ENCODE measurements around the gene TIMM17A.

- TF ChIP-seq CTCF (IDR thresholded peaks at IDR 0.05; ENCODE audit: borderline replicate concordance, extremely low read depth, low read length, poor library complexity, severe bottlenecking), result no peak
- no peak for TF ChIP-seq EZH2 (IDR thresholded peaks at IDR 0.05; ENCODE audit: borderline replicate concordance, low read depth, low read length, severe bottlenecking)
Measured at GRCh38 chr1:201912832-201913231, 42.5 kb upstream of the TIMM17A start.
